H9 (cell line): Measurements from ENCODE around the gene SERTM2. TPM values are rescaled to one million over a fixed set of nuclear protein-coding genes. Genes with fewer than 3 reads are reported as not detected.
A peak's percentile ranks its signal among the peaks of the same experiment; 100 is the strongest.

Experiments used
- DNase-seq: peaks from one replicate; pipeline ENCODE4 v3.0.0-alpha.2; 2017
- H2AFZ ChIP-seq: one replicate; pipeline ENCODE4 v1.6.1; 2013; ENCODE audit warnings: mild to moderate bottlenecking, low read length, control low read depth, moderate library complexity
- H2AK5ac ChIP-seq: 2 replicates; pipeline ENCODE4 v1.6.1; 2013; ENCODE audit warnings: low read length, control low read depth, mixed read lengths; ENCODE audit not compliant: insufficient read length
- H2BK120ac ChIP-seq: one replicate; pipeline ENCODE4 v1.6.1; 2013; ENCODE audit warnings: low read depth, mild to moderate bottlenecking, low read length, control low read depth, inconsistent platforms; ENCODE audit not compliant: poor library complexity, severe bottlenecking
- H2BK12ac ChIP-seq: 2 replicates; pipeline ENCODE4 v1.6.1; 2013; ENCODE audit warnings: low read length, control low read depth, mixed read lengths, low read depth; ENCODE audit not compliant: insufficient read length
- H2BK15ac ChIP-seq: 2 replicates; pipeline ENCODE4 v1.6.1; 2013; ENCODE audit warnings: low read depth, low read length, control low read depth
- H2BK20ac ChIP-seq: one replicate; pipeline ENCODE4 v1.6.1; 2013; ENCODE audit warnings: low read depth, mild to moderate bottlenecking, low read length, control low read depth, inconsistent platforms; ENCODE audit not compliant: poor library complexity, severe bottlenecking
- H2BK5ac ChIP-seq: 2 replicates; pipeline ENCODE4 v1.6.1; 2013; ENCODE audit warnings: low read length, control low read depth, mixed read lengths; ENCODE audit not compliant: insufficient read length
- H3K14ac ChIP-seq: 2 replicates; pipeline ENCODE4 v1.6.1; 2013; ENCODE audit warnings: low read length, control low read depth; ENCODE audit not compliant: insufficient read depth
- H3K18ac ChIP-seq: 2 replicates; pipeline ENCODE4 v1.6.1; 2013; ENCODE audit warnings: low read depth, mild to moderate bottlenecking, mixed read lengths, low read length, control low read depth; ENCODE audit not compliant: insufficient read length
- H3K23ac ChIP-seq: 2 replicates; pipeline ENCODE4 v1.6.1; 2013; ENCODE audit warnings: low read length, control low read depth, mixed read lengths, low read depth; ENCODE audit not compliant: insufficient read length
- H3K23me2 ChIP-seq: 2 replicates; pipeline ENCODE4 v1.6.1; 2013; ENCODE audit warnings: low read depth, mild to moderate bottlenecking, mixed read lengths, low read length, control low read depth; ENCODE audit not compliant: insufficient read length, poor library complexity, severe bottlenecking
- H3K27ac ChIP-seq: 2 replicates; pipeline ENCODE4 v1.5.1; 2013; ENCODE audit warnings: low read length, control low read depth, mixed read lengths, low read depth; ENCODE audit not compliant: insufficient read length
- H3K27me3 ChIP-seq: 2 replicates; pipeline ENCODE4 v1.6.1; 2013; ENCODE audit warnings: low read length, control low read depth, inconsistent platforms; ENCODE audit not compliant: insufficient read depth
- H3K4ac ChIP-seq: 2 replicates; pipeline ENCODE4 v1.6.1; 2013; ENCODE audit warnings: low read depth, mild to moderate bottlenecking, control low read depth, inconsistent platforms, low read length, moderate library complexity
- H3K4me1 ChIP-seq: 2 replicates; pipeline ENCODE4 v1.6.1; 2013; ENCODE audit warnings: low read length, control low read depth, inconsistent platforms; ENCODE audit not compliant: insufficient read depth
- H3K4me2 ChIP-seq: 2 replicates; pipeline ENCODE4 v1.6.1; 2013; ENCODE audit warnings: low read length, control low read depth, mixed read lengths; ENCODE audit not compliant: insufficient read length, insufficient read depth
- H3K56ac ChIP-seq: 2 replicates; pipeline ENCODE4 v1.6.1; 2013; ENCODE audit warnings: low read depth, mild to moderate bottlenecking, mixed read lengths, low read length, control low read depth; ENCODE audit not compliant: insufficient read length
- H3K79me1 ChIP-seq: 2 replicates; pipeline ENCODE4 v1.6.1; 2013; ENCODE audit warnings: low read depth, mild to moderate bottlenecking, moderate library complexity, low read length, control low read depth, inconsistent platforms; ENCODE audit not compliant: insufficient read depth, poor library complexity, severe bottlenecking
- H3K79me2 ChIP-seq: 2 replicates; pipeline ENCODE4 v1.6.1; 2013; ENCODE audit warnings: low read length, control low read depth, inconsistent platforms; ENCODE audit not compliant: insufficient read depth
- H3K9ac ChIP-seq: 2 replicates; pipeline ENCODE4 v1.6.1; 2013; ENCODE audit warnings: low read length, control low read depth, mixed read lengths; ENCODE audit not compliant: insufficient read length; ENCODE audit errors: extremely low read depth
- H3K9me3 ChIP-seq: one replicate; pipeline ENCODE4 v1.6.1; 2013; ENCODE audit warnings: low read depth, low read length, inconsistent platforms; ENCODE audit not compliant: control insufficient read depth
- H3T11ph ChIP-seq: one replicate; pipeline ENCODE4 v1.6.1; 2013; ENCODE audit warnings: mild to moderate bottlenecking, low read length, control low read depth, inconsistent platforms
- H4K20me1 ChIP-seq: one replicate; pipeline ENCODE4 v1.6.1; 2013; ENCODE audit not compliant: control insufficient read depth, insufficient read length, insufficient read depth
- H4K5ac ChIP-seq: 2 replicates; pipeline ENCODE4 v1.6.1; 2013; ENCODE audit warnings: low read depth, mild to moderate bottlenecking, mixed read lengths, low read length, control low read depth; ENCODE audit not compliant: insufficient read length
- H4K8ac ChIP-seq: replicated peaks from 2 replicates; pipeline ENCODE4 v1.6.1; 2013; ENCODE audit warnings: low read length, control low read depth, mixed read lengths, low read depth; ENCODE audit not compliant: insufficient read length
- H4K91ac ChIP-seq: 2 replicates; pipeline ENCODE4 v1.6.1; 2013; ENCODE audit warnings: low read depth, mild to moderate bottlenecking, moderate library complexity, mixed read lengths, low read length, control low read depth; ENCODE audit not compliant: insufficient read length
- H3K27ac Mint-ChIP-seq, 3 experiments: 2 replicates in 2 of 3; 3 replicates in 1 of 3; pipeline ENCODE4 v1.8.0; 2020 to 2021; ENCODE audit warnings: mixed read lengths in 3 of 3, mild to moderate bottlenecking in 1 of 3, moderate library complexity in 1 of 3
- H3K27me3 Mint-ChIP-seq: 2 replicates; pipeline ENCODE4 v1.8.0; 2021; ENCODE audit warnings: low read depth, mild to moderate bottlenecking, moderate library complexity, mixed read lengths
- H3K36me3 Mint-ChIP-seq, 3 experiments: 2 replicates in 2 of 3; 3 replicates in 1 of 3; pipeline ENCODE4 v1.8.0; 2020 to 2021; ENCODE audit warnings: low read depth in 3 of 3, mixed read lengths in 3 of 3; ENCODE audit not compliant: insufficient read depth in 1 of 3
- H3K4me1 Mint-ChIP-seq, 2 experiments: 2 replicates each; pipeline ENCODE4 v1.8.0; 2020; ENCODE audit warnings: mixed read lengths in 2 of 2
- H3K4me3 Mint-ChIP-seq, 2 experiments: 2 replicates in 1 of 2; 3 replicates in 1 of 2; pipeline ENCODE4 v1.8.0; 2020 to 2021; ENCODE audit warnings: mild to moderate bottlenecking in 2 of 2, mixed read lengths in 2 of 2, moderate library complexity in 1 of 2
- H3K9me3 Mint-ChIP-seq, 2 experiments: 2 replicates in 1 of 2; 3 replicates in 1 of 2; pipeline ENCODE4 v1.8.0; 2020; ENCODE audit warnings: mild to moderate bottlenecking in 2 of 2, mixed read lengths in 2 of 2, moderate library complexity in 1 of 2
- WGBS: extraction: QIAGEN DNeasy Blood & Tissue Kit; methylation state at CpG from one replicate; pipeline ENCODE4 v1.1.7; 2013; ENCODE audit warnings: missing lambda C conversion rate, low lambda C conversion rate, mixed read lengths; ENCODE audit not compliant: insufficient read length; ENCODE audit errors: extremely low coverage; 5-methylcytosine and 5-hydroxymethylcytosine counted together
- total RNA-seq: library from RNA; stranded (reverse); gene quantifications from 2 replicates; pipeline ENCODE4 v1.2.1, GENCODE V29; 2021
- TF ChIP-seq, protein P1 (sequence below): fragments of 200-600 bp; sonication (generic); conservative IDR thresholded peaks from 3 replicates; pipeline ENCODE4 v1.8.0; 2021; ENCODE audit warnings: antibody characterized with exemption, mild to moderate bottlenecking

SERTM2 gene
- total RNA-seq, 1 experiment from 2014 or later = 0.22 TPM

DNA sequence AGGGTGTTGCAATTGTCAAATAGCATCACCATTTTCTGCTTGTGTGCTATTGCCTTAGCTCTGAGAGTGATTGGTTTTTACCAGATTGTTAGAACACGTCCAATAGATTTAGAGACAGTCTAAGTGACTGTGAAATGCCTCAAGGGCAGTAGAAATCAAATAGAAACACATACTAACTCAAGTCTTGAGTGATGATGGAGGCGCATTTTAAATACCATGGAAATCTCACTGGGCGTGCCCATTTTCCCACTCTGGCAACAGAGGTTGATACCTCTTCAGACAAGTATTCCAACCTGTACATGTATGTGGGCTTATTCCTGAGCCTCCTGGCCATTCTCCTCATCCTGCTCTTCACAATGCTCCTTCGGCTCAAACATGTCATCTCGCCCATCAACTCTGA lies 7.2 kb downstream of the SERTM2 start:
- Histone ChIP-seq H3K56ac (no peak overlapping the region), H3K9ac (no peak overlapping the region), H2BK15ac (no peak overlapping the region), H2AK5ac (no peak overlapping the region), H2AFZ (no peak overlapping the region), H3K79me2 (no peaks in the 10 kb centered on the region), H3K79me1 (no peaks in the 10 kb centered on the region), H3T11ph (peak overlapping the region; percentile 7), H3K4me1 (peaks cover 13% of the 10 kb centered on the region; the same call in 1 of the 2 replicates), H3K14ac (0 out of 2 replicates have a peak overlapping the region, but pooled peaks have one; percentile 1), H4K5ac (no peak overlapping the region), H4K20me1 (no peaks in the 10 kb centered on the region), H3K4me2 (no peak overlapping the region), H3K27ac (no peak overlapping the region), H2BK5ac (no peak overlapping the region), H2BK120ac (no peak overlapping the region), H4K8ac (no peak overlapping the region), H3K9me3 (no peaks in the 10 kb centered on the region), H4K91ac (no peak overlapping the region), H3K4ac (no peak overlapping the region), H2BK20ac (peak overlapping the region; percentile 84), H3K23me2 (no peaks in the 10 kb centered on the region), H3K27me3 (no peaks in the 10 kb centered on the region), H3K18ac (no peak overlapping the region), H3K23ac (no peak overlapping the region), H2BK12ac (no peak overlapping the region)
- TF ChIP-seq, protein P1, sequence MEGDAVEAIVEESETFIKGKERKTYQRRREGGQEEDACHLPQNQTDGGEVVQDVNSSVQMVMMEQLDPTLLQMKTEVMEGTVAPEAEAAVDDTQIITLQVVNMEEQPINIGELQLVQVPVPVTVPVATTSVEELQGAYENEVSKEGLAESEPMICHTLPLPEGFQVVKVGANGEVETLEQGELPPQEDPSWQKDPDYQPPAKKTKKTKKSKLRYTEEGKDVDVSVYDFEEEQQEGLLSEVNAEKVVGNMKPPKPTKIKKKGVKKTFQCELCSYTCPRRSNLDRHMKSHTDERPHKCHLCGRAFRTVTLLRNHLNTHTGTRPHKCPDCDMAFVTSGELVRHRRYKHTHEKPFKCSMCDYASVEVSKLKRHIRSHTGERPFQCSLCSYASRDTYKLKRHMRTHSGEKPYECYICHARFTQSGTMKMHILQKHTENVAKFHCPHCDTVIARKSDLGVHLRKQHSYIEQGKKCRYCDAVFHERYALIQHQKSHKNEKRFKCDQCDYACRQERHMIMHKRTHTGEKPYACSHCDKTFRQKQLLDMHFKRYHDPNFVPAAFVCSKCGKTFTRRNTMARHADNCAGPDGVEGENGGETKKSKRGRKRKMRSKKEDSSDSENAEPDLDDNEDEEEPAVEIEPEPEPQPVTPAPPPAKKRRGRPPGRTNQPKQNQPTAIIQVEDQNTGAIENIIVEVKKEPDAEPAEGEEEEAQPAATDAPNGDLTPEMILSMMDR = no peak
- Mint-ChIP-seq H3K27ac (peak overlapping the region in 2 of 3 experiments; percentile 23 to 73; a peak in 2 of 7 replicates), H3K27me3 (no peaks in the 10 kb centered on the region), H3K36me3 (no peaks in the 10 kb centered on the region), H3K9me3 (no peaks in the 10 kb centered on the region), H3K4me1 (peaks cover 49 to 57% of the 10 kb centered on the region in 2 experiments), H3K4me3 (no peak overlapping the region)
- DNase-seq = no peak
- WGBS = no CpG with 5 or more reads among the region's 5 CpGs
